Measurements from ENCODE around the gene SELENOK. TPM values are rescaled to one million over a fixed set of nuclear protein-coding genes. Genes with fewer than 3 reads are reported as not detected.

Gene SELENOK
- total RNA-seq, 1 donor from 2014 or later = 18.7 TPM

DNA sequence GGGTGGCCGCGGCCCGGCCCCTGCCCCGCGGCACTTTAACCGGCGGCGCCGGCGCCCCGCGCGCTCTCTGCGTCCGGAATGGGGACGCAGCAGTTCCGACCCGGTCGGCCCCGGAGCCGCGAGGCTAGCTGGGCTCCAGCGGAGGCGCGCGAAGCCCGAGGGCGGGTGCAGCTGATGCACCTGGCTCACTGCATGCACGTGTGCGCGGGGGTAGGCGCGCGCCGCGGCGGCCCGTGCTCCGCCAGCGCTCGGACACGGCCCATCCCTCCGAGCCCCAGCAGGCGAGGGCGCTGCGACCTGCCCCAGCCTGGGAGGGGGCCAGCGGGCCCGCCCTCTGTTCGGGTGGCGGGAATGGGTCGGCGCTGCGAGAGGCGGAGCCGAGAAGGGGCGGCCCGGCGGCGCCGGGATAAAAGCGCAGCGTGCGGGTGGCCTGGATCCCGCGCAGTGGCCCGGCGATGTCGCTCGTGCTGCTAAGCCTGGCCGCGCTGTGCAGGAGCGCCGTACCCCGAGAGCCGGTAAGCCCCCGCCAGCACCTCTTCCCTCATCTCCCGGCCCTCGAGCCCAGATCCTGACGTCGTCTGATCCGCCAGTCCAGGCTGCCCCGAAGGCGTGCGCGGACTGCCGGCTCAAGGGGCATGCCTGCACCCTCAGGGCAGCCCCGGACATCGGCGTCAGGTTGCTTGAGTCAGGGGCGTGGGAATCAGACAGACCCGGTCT lies 45.4 kb downstream of the SELENOK start, which contains the start of the genes CHDH and IL17RB:
TSS of gene CHDH (minus strand) at position 286 of the 717 bp plus-strand sequence. CDS start 22,411 bp downstream, outside the sequence.
TSS of gene IL17RB (plus strand) at position 435 of the 717 bp plus-strand sequence. CDS start at position 456, 21 bp downstream.
- Histone ChIP-seq H3K27ac (peak within 1 kb of the TSS; percentile 34 to 63), H3K4me3 (peak within 1 kb of the TSS; percentile 66 to 83), H3K36me3 (no peaks in the 10 kb centered on the region), H3K4me1 (peaks cover 3 to 5% of the 10 kb centered on the region in 2 donors), H3K27me3 (no peaks in the 10 kb centered on the region), H3K9me3 (no peaks in the 10 kb centered on the region)
- intact Hi-C loops (cut with DNase I) = loop anchor here (5.0 kb wide), 1 partner anchor 74 kb away; no protein-coding TSS in a partner anchor
- peak in 1 of 2 donors; percentile 73 for DNase-seq (ENCODE audit: low spot score in 2 of 2)
- TF ChIP-seq, protein P1, sequence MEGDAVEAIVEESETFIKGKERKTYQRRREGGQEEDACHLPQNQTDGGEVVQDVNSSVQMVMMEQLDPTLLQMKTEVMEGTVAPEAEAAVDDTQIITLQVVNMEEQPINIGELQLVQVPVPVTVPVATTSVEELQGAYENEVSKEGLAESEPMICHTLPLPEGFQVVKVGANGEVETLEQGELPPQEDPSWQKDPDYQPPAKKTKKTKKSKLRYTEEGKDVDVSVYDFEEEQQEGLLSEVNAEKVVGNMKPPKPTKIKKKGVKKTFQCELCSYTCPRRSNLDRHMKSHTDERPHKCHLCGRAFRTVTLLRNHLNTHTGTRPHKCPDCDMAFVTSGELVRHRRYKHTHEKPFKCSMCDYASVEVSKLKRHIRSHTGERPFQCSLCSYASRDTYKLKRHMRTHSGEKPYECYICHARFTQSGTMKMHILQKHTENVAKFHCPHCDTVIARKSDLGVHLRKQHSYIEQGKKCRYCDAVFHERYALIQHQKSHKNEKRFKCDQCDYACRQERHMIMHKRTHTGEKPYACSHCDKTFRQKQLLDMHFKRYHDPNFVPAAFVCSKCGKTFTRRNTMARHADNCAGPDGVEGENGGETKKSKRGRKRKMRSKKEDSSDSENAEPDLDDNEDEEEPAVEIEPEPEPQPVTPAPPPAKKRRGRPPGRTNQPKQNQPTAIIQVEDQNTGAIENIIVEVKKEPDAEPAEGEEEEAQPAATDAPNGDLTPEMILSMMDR (IDR thresholded peaks at IDR 0.05) = no peak

DNA sequence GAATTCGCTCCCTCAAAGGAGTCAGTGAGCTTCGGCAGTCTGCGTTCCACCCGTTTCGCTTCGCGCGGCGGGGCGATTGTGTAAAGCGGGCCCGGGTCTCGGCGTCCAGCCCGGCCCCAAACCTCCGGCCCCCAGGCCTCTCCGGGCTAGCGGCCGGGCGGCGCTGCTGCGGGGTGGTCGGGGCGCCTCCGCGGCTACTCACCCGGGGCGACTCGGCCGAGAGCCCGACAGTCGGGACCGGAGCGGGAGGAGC lies 45.9 kb downstream of the SELENOK start:
- Histone ChIP-seq H3K36me3 (no peaks in the 10 kb centered on the region), H3K27me3 (no peaks in the 10 kb centered on the region), H3K4me1 (peaks cover 3 to 5% of the 10 kb centered on the region in 2 donors), H3K4me3 (peak overlapping the region; percentile 66 to 83), H3K27ac (peak overlapping the region; percentile 34 to 63), H3K9me3 (no peaks in the 10 kb centered on the region)
- TF ChIP-seq, protein P1 (IDR thresholded peaks at IDR 0.05) = no peak
- DNase-seq (ENCODE audit: low spot score in 2 of 2) = no peak
- intact Hi-C loops (cut with DNase I) = loop anchor here (5.0 kb wide), 1 partner anchor 74 kb away; no protein-coding TSS in a partner anchor

- peak in 1 of 2 donors; percentile 74 for DNase-seq (ENCODE audit: low spot score in 2 of 2)
- intact Hi-C loops (cut with DNase I) = loop anchor here (5.0 kb wide), 1 partner anchor 73 kb away; no protein-coding TSS in a partner anchor
- Histone ChIP-seq H3K9me3 (no peaks in the 10 kb centered on the region), H3K36me3 (no peaks in the 10 kb centered on the region), H3K4me1 (peaks cover 3 to 5% of the 10 kb centered on the region in 2 donors), H3K27me3 (no peaks in the 10 kb centered on the region), H3K27ac (peak overlapping the region; percentile 34 to 63), H3K4me3 (peak overlapping the region; percentile 66 to 83)
- TF ChIP-seq, protein P1 (IDR thresholded peaks at IDR 0.05) = peak in 2 of 3 experiments; percentile 34 to 41
Observed at GRCh38 chr3:53845103-53845880, 46.4 kb downstream of the SELENOK start.

- TF ChIP-seq, protein P1 (IDR thresholded peaks at IDR 0.05) = no peak
- Histone ChIP-seq H3K4me1 (peaks cover 3 to 5% of the 10 kb centered on the region in 2 donors), H3K27me3 (no peaks in the 10 kb centered on the region), H3K4me3 (no peak overlapping the region), H3K27ac (no peak overlapping the region), H3K36me3 (no peaks in the 10 kb centered on the region), H3K9me3 (no peaks in the 10 kb centered on the region)
- DNase-seq (ENCODE audit: low spot score in 2 of 2) = peak in 1 of 2 donors; percentile 53
- intact Hi-C loops (cut with DNase I) = loop anchor here (5.0 kb wide), 1 partner anchor 72 kb away; no protein-coding TSS in a partner anchor
Observed at GRCh38 chr3:53844262-53845102, 47.2 kb downstream of the SELENOK start.
